ENCODE measurements around the gene CMTM7.

CMTM7 gene

DNA sequence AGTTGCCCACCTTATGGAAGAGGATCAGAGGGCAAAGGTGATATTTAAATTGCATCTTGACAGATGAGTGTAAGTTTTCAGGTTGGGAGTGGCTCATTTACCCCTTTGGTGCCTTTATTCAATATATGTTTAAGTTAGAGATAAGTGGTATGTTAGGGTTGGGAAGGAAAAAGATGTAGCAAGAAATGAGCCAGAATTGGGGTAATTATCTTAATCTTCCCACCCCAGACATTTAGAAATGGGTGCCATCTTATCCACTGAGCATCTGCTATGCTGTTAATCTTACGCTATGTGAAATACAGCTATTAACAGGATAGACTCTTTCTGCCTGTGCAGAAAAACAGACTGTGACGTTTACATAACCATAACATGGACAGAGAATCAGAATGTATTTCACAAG, 6.3 kb downstream of the CMTM7 start:
- TF ChIP-seq, protein P1, sequence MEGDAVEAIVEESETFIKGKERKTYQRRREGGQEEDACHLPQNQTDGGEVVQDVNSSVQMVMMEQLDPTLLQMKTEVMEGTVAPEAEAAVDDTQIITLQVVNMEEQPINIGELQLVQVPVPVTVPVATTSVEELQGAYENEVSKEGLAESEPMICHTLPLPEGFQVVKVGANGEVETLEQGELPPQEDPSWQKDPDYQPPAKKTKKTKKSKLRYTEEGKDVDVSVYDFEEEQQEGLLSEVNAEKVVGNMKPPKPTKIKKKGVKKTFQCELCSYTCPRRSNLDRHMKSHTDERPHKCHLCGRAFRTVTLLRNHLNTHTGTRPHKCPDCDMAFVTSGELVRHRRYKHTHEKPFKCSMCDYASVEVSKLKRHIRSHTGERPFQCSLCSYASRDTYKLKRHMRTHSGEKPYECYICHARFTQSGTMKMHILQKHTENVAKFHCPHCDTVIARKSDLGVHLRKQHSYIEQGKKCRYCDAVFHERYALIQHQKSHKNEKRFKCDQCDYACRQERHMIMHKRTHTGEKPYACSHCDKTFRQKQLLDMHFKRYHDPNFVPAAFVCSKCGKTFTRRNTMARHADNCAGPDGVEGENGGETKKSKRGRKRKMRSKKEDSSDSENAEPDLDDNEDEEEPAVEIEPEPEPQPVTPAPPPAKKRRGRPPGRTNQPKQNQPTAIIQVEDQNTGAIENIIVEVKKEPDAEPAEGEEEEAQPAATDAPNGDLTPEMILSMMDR (conservative IDR thresholded peaks at IDR 0.05; ENCODE audit: low read depth, low read length), result no peak

DNA sequence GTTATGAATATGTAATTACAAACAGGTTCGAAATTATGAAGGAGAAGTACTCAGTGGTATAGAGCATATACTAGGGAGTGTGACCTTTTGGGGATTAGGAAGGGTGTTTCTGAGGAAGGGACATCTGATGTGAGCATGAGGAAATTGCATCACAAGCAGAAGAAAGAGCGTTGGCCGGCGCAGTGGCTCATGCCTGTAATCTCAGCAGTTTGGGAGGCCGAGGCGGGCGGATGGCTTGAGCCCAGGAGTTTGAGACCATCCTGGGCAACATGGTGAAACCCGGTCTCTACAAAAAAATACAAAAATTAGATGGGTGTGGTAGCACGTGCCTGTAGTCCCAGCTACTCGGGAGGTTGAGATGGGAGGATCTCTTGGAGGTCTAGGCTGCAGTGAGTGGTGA, 6.9 kb downstream of the CMTM7 start:
- DNase-seq (ENCODE audit: low read depth), result no peak
- H3K4me3 ChIP-seq (ENCODE audit: low read length), result no peak overlapping the region
- TF ChIP-seq, protein P1 (conservative IDR thresholded peaks at IDR 0.05; ENCODE audit: low read depth, low read length), result no peak

More for the DNA sequence above, 6.3 kb downstream of the CMTM7 start:
- no peak overlapping the region for H3K4me3 ChIP-seq (ENCODE audit: low read length)
- DNase-seq (ENCODE audit: low read depth), result no peak

DNA sequence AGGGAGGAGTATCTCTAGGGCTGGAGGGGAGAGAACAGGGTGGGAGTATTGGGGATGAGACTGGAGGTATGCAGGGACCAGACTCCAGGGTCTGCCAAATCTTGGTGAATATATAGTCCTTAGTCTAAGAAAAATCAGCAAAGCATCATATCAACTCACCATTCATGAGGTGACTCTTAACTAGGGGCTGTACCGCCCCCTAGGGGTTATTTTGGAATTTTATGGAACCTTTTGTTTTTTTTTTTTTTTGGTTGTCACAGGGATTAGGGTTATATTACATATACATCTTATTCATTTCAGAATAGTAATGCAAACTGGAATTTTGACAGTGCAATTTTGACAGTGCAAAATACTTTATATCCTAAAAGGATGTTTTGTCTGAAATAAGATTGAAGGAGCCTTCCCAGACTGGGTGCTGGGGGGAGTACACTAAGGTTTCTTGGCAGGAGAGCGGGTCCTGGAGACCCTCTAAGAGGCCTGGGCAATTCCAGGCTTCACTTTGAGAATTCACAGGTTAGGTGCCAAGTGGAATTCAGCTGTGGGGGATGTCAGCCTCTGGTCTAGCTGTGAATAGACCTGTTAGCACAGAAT, 7.5 kb downstream of the CMTM7 start:
- no peak overlapping the region for H3K4me3 ChIP-seq (ENCODE audit: low read length)
- TF ChIP-seq, protein P1 (conservative IDR thresholded peaks at IDR 0.05; ENCODE audit: low read depth, low read length), result peak; percentile 60
- no peak for DNase-seq (ENCODE audit: low read depth)

DNA sequence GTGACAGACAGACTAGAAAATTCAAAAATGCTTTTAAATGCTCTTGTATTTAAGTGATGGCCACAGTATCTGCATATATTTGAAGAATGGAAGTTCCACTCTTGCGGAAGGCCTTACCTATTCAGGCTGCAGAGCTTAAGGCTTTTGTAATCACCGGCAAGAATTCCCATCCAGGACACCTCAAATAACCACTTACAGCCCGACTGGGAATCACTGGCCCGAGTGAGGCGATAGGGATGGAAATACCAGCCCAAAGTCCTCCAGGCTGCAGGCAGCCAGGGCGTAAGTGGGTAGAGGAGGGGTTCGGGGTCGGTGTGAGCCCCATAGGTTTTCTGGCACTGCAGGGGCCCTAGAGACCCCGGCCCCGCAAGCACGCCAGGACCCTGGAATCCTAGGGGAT, 9.5 kb downstream of the CMTM7 start:
- TF ChIP-seq, protein P1 (conservative IDR thresholded peaks at IDR 0.05; ENCODE audit: low read depth, low read length), result no peak
- DNase-seq (ENCODE audit: low read depth), result no peak

DNA sequence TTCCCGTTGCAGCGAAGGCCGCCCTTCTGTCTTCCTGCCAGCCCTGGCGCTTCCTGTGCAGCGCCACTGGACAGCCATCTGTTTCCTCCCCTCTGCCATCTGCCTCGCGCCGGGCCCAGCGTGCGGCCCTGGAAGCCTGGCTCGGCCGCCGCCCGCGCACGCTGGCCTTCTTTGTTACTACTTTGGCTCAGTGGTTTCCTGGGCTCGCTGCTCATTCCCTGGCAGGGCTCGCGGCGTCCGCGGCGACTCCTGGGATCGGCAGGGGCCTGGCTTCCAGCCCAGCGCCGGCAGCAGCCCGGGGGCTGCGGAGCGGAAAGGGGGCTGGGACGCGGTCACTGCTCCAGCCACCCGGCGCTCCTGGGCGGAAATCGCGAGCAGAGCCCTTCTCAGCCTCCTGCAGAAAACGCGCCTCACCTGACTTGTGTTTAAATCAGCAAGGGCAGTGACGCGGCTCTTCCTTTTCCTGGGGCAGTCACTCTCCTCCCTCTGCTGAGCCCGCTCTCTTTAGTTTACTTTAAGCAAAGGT, 10.0 kb downstream of the CMTM7 start:
- DNase-seq (ENCODE audit: low read depth), result peak; percentile 66
- TF ChIP-seq, protein P1 (conservative IDR thresholded peaks at IDR 0.05; ENCODE audit: low read depth, low read length), result no peak
- peak overlapping the region; percentile 37 for H3K4me3 ChIP-seq (ENCODE audit: low read length)

More for the DNA sequence above, 9.5 kb downstream of the CMTM7 start:
- peak overlapping the region; percentile 37 for H3K4me3 ChIP-seq (ENCODE audit: low read length)

DNA sequence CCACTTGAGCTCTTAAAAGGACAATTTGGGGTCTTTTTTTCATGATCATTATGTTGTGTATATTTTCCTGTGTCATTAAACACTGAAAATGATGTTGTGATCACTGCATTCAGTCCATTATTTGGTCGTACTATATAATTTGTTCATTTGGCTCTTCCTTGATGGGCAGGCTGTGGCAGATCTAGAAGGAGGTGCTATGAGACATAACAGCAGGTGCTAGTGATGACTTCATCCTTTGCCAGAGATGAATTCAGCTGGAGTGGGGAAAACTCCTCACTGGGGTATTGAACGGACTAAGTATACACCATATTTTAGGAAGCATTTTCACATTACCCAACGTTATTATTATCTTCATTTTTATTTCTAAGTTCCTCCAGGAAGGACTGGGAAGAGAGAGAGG, 12.0 kb downstream of the CMTM7 start:
- DNase-seq (ENCODE audit: low read depth), result no peak
- no peak overlapping the region for H3K4me3 ChIP-seq (ENCODE audit: low read length)
- TF ChIP-seq, protein P1 (conservative IDR thresholded peaks at IDR 0.05; ENCODE audit: low read depth, low read length), result no peak

DNA sequence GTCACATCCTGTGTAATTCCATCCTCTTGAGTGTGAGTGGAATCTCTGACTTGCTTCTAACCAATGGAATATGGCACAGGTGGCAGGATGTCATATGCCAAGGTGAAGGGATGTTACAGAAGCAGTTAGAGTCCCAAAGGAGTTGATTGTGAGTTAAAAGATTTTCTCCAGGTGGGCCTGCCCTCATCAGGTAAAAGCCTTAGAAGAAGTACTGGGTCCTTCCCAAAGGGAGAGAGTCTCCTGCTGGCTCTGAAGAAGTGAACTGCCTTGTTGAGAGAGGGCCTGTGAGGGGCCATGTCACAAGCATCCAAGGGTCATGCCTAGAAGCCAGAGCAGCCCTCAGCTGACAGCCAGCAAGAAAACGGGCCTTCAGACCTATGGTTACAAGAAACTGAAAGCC, 13.1 kb downstream of the CMTM7 start:
- DNase-seq (ENCODE audit: low read depth), result no peak
- TF ChIP-seq, protein P1 (conservative IDR thresholded peaks at IDR 0.05; ENCODE audit: low read depth, low read length), result no peak
- no peak overlapping the region for H3K4me3 ChIP-seq (ENCODE audit: low read length)

Data from retinal pigment epithelial cell (primary cell).